Right cardiac atrium (tissue), 5 donors: Measurements from ENCODE around the gene IL22RA1. TPM values are rescaled to one million over a fixed set of nuclear protein-coding genes. Genes with fewer than 3 reads are reported as not detected.

Experiments
- ATAC-seq, 2 donors: fragments of 200-7000 bp; cut with Tn5 transposase; one replicate each; pipeline versions ENCODE4 v1.8.0 to v1.9.1; 2020; ENCODE audit warnings: moderate library complexity in 2 of 2, mild to moderate bottlenecking in 1 of 2
- DNase-seq, 3 donors: peaks; one replicate each; pipeline ENCODE4 v3.0.0-alpha.2; 2020
- H3K27ac ChIP-seq: one replicate; pipeline ENCODE4 v1.5.1; 2013; ENCODE audit warnings: mild to moderate bottlenecking, low read length, control low read depth, moderate library complexity
- H3K27me3 ChIP-seq: one replicate; pipeline ENCODE4 v1.6.1; 2013; ENCODE audit not compliant: control insufficient read depth, insufficient read depth
- H3K4me1 ChIP-seq: one replicate; pipeline ENCODE4 v1.6.1; 2013; ENCODE audit warnings: low read length; ENCODE audit not compliant: control insufficient read depth, insufficient read depth
- H3K4me3 ChIP-seq: one replicate; pipeline ENCODE4 v1.5.1; 2013; ENCODE audit warnings: low read length, control low read depth
- H3K9me3 ChIP-seq: one replicate; pipeline ENCODE4 v1.6.1; 2013; ENCODE audit warnings: low read length; ENCODE audit not compliant: control insufficient read depth
- WGBS: extraction: QIAGEN DNeasy Blood & Tissue Kit; methylation state at CpG from one replicate; pipeline ENCODE4 v1.1.7; 2013; 5-methylcytosine and 5-hydroxymethylcytosine counted together
- intact Hi-C, 4 donors: fragments of 100-400 bp; cut with DNase I; formaldehyde crosslinking; loops; one replicate each; pipeline versions ENCODE4 v1.11.0 to v1.14.0; 2022 to 2023
- polyA plus RNA-seq: library from polyadenylated mRNA; stranded (reverse); fragments of 200-250 nt; gene quantifications from one replicate; pipeline ENCODE4 v1.2.3, GENCODE V29; 2013
- total RNA-seq, 4 donors: library from RNA; stranded (reverse); fragmentation: NEBNext Ultra II Directional; extraction: Animal tissue kit (Norgen Biotek cat#: 25700); gene quantifications; one replicate each; pipeline ENCODE4 v1.2.1, GENCODE V29; 2021
- donor health status: healthy with polysubstance abuse.
- donor health status: DM: no; HTN: yes; CAD: no.
- donor health status: DM: no; HTN: no; CAD: no.
- donor health status: DM: no; HTN: yes; CAD: no; lungs with severe emphysema.
- donor health status: DM: yes; HTN: yes; CAD: no.

IL22RA1 gene
- total and polyA plus RNA-seq, 5 donors, result 0.28 to 0.51 (median 0.29) TPM

GRCh38 chr1:24082372-24082771, 60.6 kb downstream of the IL22RA1 start:
- H3K4me3 ChIP-seq, result no peak overlapping the region
- H3K27ac ChIP-seq, result no peak overlapping the region
- 80% methylated on average over 8 of the region's 8 CpGs for WGBS
- intact Hi-C loops, result no loop called here
- peaks cover 3% of the 10 kb centered on the region for H3K4me1 ChIP-seq
- ATAC-seq (no peak), DNase-seq (no peak)
- H3K9me3 ChIP-seq, result no peaks in the 10 kb centered on the region
- H3K27me3 ChIP-seq, result no peaks in the 10 kb centered on the region

- Histone ChIP-seq H3K9me3 (no peaks in the 10 kb centered on the region), H3K4me1 (peaks cover 3% of the 10 kb centered on the region), H3K27me3 (no peaks in the 10 kb centered on the region), H3K27ac (peak overlapping the region; percentile 45), H3K4me3 (no peak overlapping the region)
- ATAC-seq (no peak), DNase-seq (no peak)
- 63% methylated on average over 6 of the region's 6 CpGs for WGBS
- intact Hi-C loops, result no loop called here
Observed at GRCh38 chr1:24081190-24081589, 61.8 kb downstream of the IL22RA1 start.

GRCh38 chr1:24080131-24080530, 62.8 kb downstream of the IL22RA1 start:
- Histone ChIP-seq H3K27me3 (no peaks in the 10 kb centered on the region), H3K4me3 (no peak overlapping the region), H3K4me1 (peaks cover 3% of the 10 kb centered on the region), H3K27ac (peak overlapping the region; percentile 30), H3K9me3 (no peaks in the 10 kb centered on the region)
- intact Hi-C loops, result no loop called here
- peak; percentile 62 to 66 for ATAC-seq
- 40% methylated on average over 10 of the region's 10 CpGs for WGBS
- peak; percentile 57 to 87 (median 76) for DNase-seq

- peak in 2 of 3 donors; percentile 69 to 77 for DNase-seq
- WGBS, result 64% methylated on average over 16 of the region's 16 CpGs
- Histone ChIP-seq H3K27me3 (no peaks in the 10 kb centered on the region), H3K9me3 (no peaks in the 10 kb centered on the region), H3K4me3 (no peak overlapping the region), H3K4me1 (peaks cover 3% of the 10 kb centered on the region), H3K27ac (peak overlapping the region; percentile 74)
- intact Hi-C loops, result no loop called here
- peak; percentile 52 to 53 for ATAC-seq
Observed at GRCh38 chr1:24077278-24077978, 65.5 kb downstream of the IL22RA1 start.

GRCh38 chr1:24075946-24076345, 67.0 kb downstream of the IL22RA1 start:
- Histone ChIP-seq H3K9me3 (no peaks in the 10 kb centered on the region), H3K4me3 (no peak overlapping the region), H3K27ac (no peak overlapping the region), H3K4me1 (peaks cover 3% of the 10 kb centered on the region), H3K27me3 (no peaks in the 10 kb centered on the region)
- WGBS, result 83% methylated on average over 8 of the region's 8 CpGs
- ATAC-seq (no peak), DNase-seq (no peak)
- intact Hi-C loops, result no loop called here

- Histone ChIP-seq H3K27ac (no peak overlapping the region), H3K9me3 (no peaks in the 10 kb centered on the region), H3K4me3 (no peak overlapping the region), H3K4me1 (peaks cover 3% of the 10 kb centered on the region), H3K27me3 (no peaks in the 10 kb centered on the region)
- intact Hi-C loops, result no loop called here
- ATAC-seq (no peak), DNase-seq (no peak)
- WGBS, result 87% methylated on average over 4 of the region's 4 CpGs
Observed at GRCh38 chr1:24075590-24075854, 67.4 kb downstream of the IL22RA1 start.

- WGBS, result 82% methylated on average over 15 of the region's 15 CpGs
- no peaks in the 10 kb centered on the region for H3K27me3 ChIP-seq
- no peaks in the 10 kb centered on the region for H3K9me3 ChIP-seq
- H3K4me3 ChIP-seq, result no peak overlapping the region
- no peak for DNase-seq
- H3K27ac ChIP-seq, result no peak overlapping the region
- intact Hi-C loops, result loop anchor here (5.0 kb wide), 2 partner anchors 32 to 37 kb away; partner anchors contain the start of gene MYOM3 (in 3 of the 4)
- peaks cover 3% of the 10 kb centered on the region for H3K4me1 ChIP-seq
- ATAC-seq, result no peak
Observed at GRCh38 chr1:24074817-24075589, 67.9 kb downstream of the IL22RA1 start.

GRCh38 chr1:24074196-24074595, 68.7 kb downstream of the IL22RA1 start:
- Histone ChIP-seq H3K4me3 (no peak overlapping the region), H3K4me1 (no peaks in the 10 kb centered on the region), H3K9me3 (no peaks in the 10 kb centered on the region), H3K27ac (no peak overlapping the region), H3K27me3 (no peaks in the 10 kb centered on the region)
- 78% methylated on average over 5 of the region's 5 CpGs for WGBS
- intact Hi-C loops, result loop anchor here (5.0 kb wide), 2 partner anchors 33 to 38 kb away; partner anchors contain the start of gene MYOM3 (in 3 of the 4)
- DNase-seq, result no peak
- ATAC-seq, result no peak

GRCh38 chr1:24071941-24072340, 71.0 kb downstream of the IL22RA1 start:
- no peak overlapping the region for H3K27ac ChIP-seq
- H3K4me3 ChIP-seq, result no peak overlapping the region
- DNase-seq (no peak), ATAC-seq (no peak)
- no peaks in the 10 kb centered on the region for H3K4me1 ChIP-seq
- no peaks in the 10 kb centered on the region for H3K27me3 ChIP-seq
- intact Hi-C loops, result loop anchor here (5.0 kb wide), 2 partner anchors 35 to 40 kb away; partner anchors contain the start of gene MYOM3 (in 3 of the 4)
- no peaks in the 10 kb centered on the region for H3K9me3 ChIP-seq
- WGBS, result 88% methylated on average over 7 of the region's 7 CpGs

GRCh38 chr1:24070821-24071393, 72.0 kb downstream of the IL22RA1 start:
- Histone ChIP-seq H3K27me3 (no peaks in the 10 kb centered on the region), H3K27ac (no peak overlapping the region), H3K4me1 (no peaks in the 10 kb centered on the region), H3K9me3 (no peaks in the 10 kb centered on the region), H3K4me3 (no peak overlapping the region)
- WGBS, result 13% methylated on average over 15 of the region's 15 CpGs
- DNase-seq (peak; percentile 75 to 87 (median 80)), ATAC-seq (peak; percentile 79 to 89)
- intact Hi-C loops, result loop anchor here (5.0 kb wide), 2 partner anchors 36 to 41 kb away; partner anchors contain the start of gene MYOM3 (in 3 of the 4)

- Histone ChIP-seq H3K27ac (no peak overlapping the region), H3K27me3 (no peaks in the 10 kb centered on the region), H3K4me3 (no peak overlapping the region), H3K9me3 (no peaks in the 10 kb centered on the region), H3K4me1 (no peaks in the 10 kb centered on the region)
- ATAC-seq (no peak), DNase-seq (no peak)
- WGBS, result 67% methylated on average over 7 of the region's 7 CpGs
- intact Hi-C loops, result loop anchor here (5.0 kb wide), 2 partner anchors 37 to 42 kb away; partner anchors contain the start of gene MYOM3 (in 3 of the 4)
Observed at GRCh38 chr1:24069817-24070216, 73.1 kb downstream of the IL22RA1 start.
